Measurements from ENCODE around the gene CNTN1.

CNTN1 gene

GRCh38 chr12:40970320-40970907 is 278.2 kb downstream of the CNTN1 start:
- no peak for DNase-seq (ENCODE audit: low spot score)

DNA sequence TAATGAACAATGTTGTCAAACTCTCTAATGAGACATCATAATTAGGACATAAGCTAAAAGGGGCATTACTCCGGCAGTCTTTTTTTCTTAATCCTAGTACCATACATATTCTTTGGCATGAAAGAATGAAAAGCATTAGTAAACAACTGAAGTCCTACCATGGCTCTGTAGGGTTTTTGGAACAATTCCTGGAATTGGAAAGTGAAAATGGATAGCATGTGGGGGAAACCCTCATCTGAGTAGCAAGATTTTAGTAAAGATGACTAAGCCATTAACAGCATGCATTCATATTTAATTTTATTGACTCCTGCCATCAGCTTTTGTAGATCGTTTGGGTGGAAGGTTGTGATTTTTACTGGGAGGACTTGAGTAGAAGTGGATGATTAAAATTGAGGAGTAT is 279.7 kb downstream of the CNTN1 start:
- no peak for DNase-seq (ENCODE audit: low spot score)

GRCh38 chr12:40976546-40976945 is 284.3 kb downstream of the CNTN1 start:
- DNase-seq (ENCODE audit: low spot score) = no peak

GRCh38 chr12:40980427-40980961 is 288.3 kb downstream of the CNTN1 start:
- DNase-seq (ENCODE audit: low spot score) = peak; percentile 64

GRCh38 chr12:40986001-40986400 is 293.8 kb downstream of the CNTN1 start:
- DNase-seq (ENCODE audit: low spot score) = no peak

GRCh38 chr12:40988355-40988754 is 296.1 kb downstream of the CNTN1 start:
- no peak for DNase-seq (ENCODE audit: low spot score)

GRCh38 chr12:40988824-40989223 is 296.6 kb downstream of the CNTN1 start:
- DNase-seq (ENCODE audit: low spot score) = no peak

DNA sequence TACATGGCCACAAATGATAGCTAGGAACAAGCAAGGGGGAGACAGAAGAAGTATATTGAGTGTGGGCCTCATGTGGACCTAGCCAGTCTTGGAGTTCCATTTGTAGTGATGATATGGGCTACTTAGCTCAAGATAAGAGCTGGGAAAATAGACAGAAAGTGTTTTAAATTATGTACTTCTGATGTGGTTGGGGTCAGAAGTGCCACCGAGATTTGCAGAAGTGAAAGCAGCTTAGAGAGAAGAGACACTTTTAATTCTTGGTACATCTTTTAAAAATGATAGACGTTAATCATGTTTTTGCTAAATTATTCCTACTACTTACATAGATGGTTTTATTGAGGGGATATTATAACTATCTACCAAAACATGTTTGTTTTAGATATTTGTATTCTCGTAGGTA is 297.5 kb downstream of the CNTN1 start:
- DNase-seq (ENCODE audit: low spot score) = no peak

GRCh38 chr12:40992158-40992557 is 299.9 kb downstream of the CNTN1 start:
- DNase-seq (ENCODE audit: low spot score) = no peak

DNA sequence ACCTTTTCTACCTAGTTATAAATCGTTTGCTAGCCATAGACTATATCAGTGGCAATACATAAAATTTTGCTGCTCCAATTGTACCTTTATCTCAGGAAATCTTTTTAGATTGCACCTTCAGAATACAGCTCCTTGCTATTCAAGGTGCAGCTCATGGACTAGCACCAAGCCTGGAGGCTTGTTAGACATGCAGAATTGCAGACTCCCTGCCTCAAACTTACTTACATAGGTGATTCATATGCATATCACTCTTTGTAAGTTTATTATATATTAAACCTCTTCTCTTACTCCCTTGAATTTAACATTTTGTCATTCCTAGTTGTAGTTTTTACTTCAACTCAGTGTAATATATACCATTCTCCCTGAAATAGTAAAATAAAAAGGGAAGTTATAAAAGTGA is 300.4 kb downstream of the CNTN1 start:
- no peak for DNase-seq (ENCODE audit: low spot score)

- no peak for DNase-seq (ENCODE audit: low spot score)
Observed at GRCh38 chr12:40993158-40993557, 300.9 kb downstream of the CNTN1 start.

DNA sequence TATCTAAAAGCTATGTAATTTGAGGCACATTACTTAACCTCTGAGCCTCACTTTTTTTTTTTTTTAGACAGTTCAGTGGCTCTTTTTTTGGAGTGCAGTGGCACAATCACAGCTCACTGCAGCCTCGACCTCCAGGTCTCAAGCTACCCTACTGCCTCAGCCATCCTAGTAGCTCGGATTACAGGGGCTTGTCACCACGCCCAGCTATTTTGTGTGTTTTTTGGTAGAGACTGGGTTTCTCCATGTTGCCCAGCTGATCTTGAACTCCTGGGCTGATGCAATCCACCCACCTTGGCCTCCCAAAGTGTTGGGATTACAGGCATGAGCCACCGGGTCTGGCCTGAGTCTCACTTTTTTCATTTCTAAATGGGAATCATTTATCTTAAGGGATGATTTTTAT is 303.9 kb downstream of the CNTN1 start:
- DNase-seq (ENCODE audit: low spot score) = no peak

- DNase-seq (ENCODE audit: low spot score) = no peak
Observed at GRCh38 chr12:40999210-40999609, 307.0 kb downstream of the CNTN1 start.

DNA sequence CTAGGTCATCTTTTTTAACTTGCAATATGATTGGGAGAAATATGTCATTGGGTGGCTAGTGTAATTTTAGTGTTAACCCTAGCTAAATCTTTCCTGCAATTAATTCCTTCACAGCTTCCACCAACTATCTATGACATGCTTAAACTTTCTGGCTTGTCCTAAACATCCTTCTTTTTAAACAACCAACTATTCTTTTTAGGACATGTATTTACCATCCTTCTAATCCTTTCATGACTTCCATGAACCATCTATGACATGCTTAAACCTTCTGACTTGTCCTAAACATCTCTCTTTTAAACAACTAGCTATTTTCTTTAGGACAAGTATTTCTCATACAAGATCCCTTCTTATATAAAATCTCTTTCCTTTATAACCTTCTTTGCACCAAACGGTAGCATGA is 316.2 kb downstream of the CNTN1 start:
- no peak for DNase-seq (ENCODE audit: low spot score)

GRCh38 chr12:41011939-41012338 is 319.7 kb downstream of the CNTN1 start:
- no peak for DNase-seq (ENCODE audit: low spot score)

GRCh38 chr12:41013881-41014642 is 321.8 kb downstream of the CNTN1 start:
- no peak for DNase-seq (ENCODE audit: low spot score)

GRCh38 chr12:41014643-41015020 is 322.4 kb downstream of the CNTN1 start:
- DNase-seq (ENCODE audit: low spot score) = no peak

DNA sequence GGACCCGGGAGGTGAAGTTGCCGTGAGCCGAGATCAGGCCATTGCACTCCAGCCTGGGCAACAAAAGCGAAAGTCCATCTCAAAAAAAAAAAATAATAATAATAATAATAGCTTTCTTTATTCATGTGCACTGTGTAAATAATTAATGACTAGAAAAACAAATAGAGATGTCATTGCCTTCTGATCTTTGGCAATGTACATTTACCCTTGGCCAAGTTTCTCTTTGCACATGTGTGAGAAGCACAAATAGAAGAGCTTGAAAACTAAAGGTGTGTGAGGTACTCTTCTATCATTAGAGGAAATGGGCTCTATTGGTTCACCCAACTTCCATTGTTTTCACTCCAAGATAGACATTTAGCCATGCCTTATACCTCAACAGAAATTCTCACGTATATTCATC is 325.8 kb downstream of the CNTN1 start:
- DNase-seq (ENCODE audit: low spot score) = no peak

DNA sequence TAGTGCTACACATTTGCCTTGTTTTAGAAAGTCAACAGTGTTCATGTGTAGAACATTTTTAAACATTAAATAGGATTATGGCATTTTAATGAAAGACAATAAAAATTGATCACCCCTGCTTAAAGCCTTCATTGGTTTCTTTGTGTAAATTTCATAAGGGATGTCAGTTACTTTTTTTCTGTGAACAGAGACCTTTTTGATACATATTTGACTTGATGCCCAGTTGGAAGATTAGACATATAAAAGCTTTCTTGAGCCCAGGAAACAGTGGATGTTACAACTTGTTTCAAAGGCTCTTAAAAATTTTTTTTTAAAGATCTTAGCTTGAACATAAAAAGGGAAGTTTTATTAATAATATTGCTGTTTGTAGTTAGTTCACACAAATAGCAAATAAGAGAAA is 327.2 kb downstream of the CNTN1 start:
- no peak for DNase-seq (ENCODE audit: low spot score)

DNA sequence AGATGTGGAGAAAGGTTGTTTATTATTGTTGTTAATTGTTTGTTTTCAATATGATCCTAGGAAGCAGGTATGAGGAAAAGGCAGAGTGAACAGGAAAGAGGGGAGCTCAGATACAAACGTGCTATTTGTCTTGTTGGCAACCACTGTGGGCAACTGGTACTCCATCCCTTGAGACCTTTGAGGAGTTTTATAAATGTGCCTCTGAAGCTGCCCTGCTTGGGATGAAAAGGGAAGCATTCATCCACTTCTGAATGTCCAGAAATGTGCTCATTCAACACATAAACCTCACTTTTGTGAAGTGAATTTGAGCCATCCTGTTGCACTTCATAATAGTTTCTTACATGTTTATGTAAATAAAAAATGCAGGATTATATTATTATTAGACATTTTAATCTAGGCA is 331.6 kb downstream of the CNTN1 start:
- no peak for DNase-seq (ENCODE audit: low spot score)

DNA sequence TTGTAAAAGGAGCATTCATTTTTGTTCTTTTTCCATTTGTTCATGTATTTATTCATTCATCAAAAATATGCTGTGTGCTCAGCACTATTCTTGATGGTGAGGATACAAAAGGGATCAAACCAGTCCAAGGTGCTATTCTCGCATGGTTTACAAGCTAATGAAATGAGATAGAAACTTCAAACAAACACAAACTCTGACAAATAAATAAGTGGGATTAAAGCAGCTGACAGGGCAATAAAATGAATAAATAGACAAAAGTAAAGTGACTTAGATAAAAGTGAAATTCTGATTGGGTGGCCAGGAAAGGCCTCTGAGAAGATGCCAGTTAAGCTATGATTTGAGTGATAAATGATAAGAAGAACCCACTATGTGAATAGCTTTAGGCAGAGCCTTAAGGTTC is 333.9 kb downstream of the CNTN1 start:
- no peak for DNase-seq (ENCODE audit: low spot score)

GRCh38 chr12:41032386-41032785 is 340.1 kb downstream of the CNTN1 start:
- DNase-seq (ENCODE audit: low spot score) = no peak

GRCh38 chr12:41034686-41035085 is 342.4 kb downstream of the CNTN1 start:
- DNase-seq (ENCODE audit: low spot score) = no peak

GRCh38 chr12:41039461-41039860 is 347.2 kb downstream of the CNTN1 start:
- no peak for DNase-seq (ENCODE audit: low spot score)

Measured in Ammon's horn (tissue), 1 donor.